ENCODE data around the gene PPARG.

The PPARG gene

GRCh38 chr3:12288182-12289129 lies at the start of gene PPARG:
Gene PPARG, plus strand, starts transcription at chr3:12289070. Its CDS starts 90,642 bp downstream, at chr3:12379712.
- TF ChIP-seq CTCF (IDR thresholded peaks at IDR 0.05; ENCODE audit: extremely low read depth, insufficient read depth, missing control alignments): no peak
- in situ Hi-C loops (cut with MboI; ENCODE audit: low pct_unique_long_range_greater_than_20kb, low sequenced_read_pairs, unreplicated experiment): no loop called here
- no peak for DNase-seq (ENCODE audit: low spot score)

GRCh38 chr3:12239301-12239700 lies 49.6 kb upstream of the PPARG start:
- no peak for DNase-seq (ENCODE audit: low spot score)
- in situ Hi-C loops (cut with MboI; ENCODE audit: low pct_unique_long_range_greater_than_20kb, low sequenced_read_pairs, unreplicated experiment): no loop called here
- no peak for TF ChIP-seq CTCF (IDR thresholded peaks at IDR 0.05; ENCODE audit: extremely low read depth, insufficient read depth, missing control alignments)

- in situ Hi-C loops (cut with MboI; ENCODE audit: low pct_unique_long_range_greater_than_20kb, low sequenced_read_pairs, unreplicated experiment): no loop called here
- DNase-seq (ENCODE audit: low spot score): no peak
- no peak for TF ChIP-seq CTCF (IDR thresholded peaks at IDR 0.05; ENCODE audit: extremely low read depth, insufficient read depth, missing control alignments)
These were observed 46.1 kb upstream of the PPARG start for GRCh38 chr3:12242772-12243171.

- in situ Hi-C loops (cut with MboI; ENCODE audit: low pct_unique_long_range_greater_than_20kb, low sequenced_read_pairs, unreplicated experiment): no loop called here
- no peak for TF ChIP-seq CTCF (IDR thresholded peaks at IDR 0.05; ENCODE audit: extremely low read depth, insufficient read depth, missing control alignments)
These were observed 42.2 kb upstream of the PPARG start for GRCh38 chr3:12246497-12247163.

GRCh38 chr3:12247411-12247810 lies 41.5 kb upstream of the PPARG start:
- no peak for TF ChIP-seq CTCF (IDR thresholded peaks at IDR 0.05; ENCODE audit: extremely low read depth, insufficient read depth, missing control alignments)
- no peak for DNase-seq (ENCODE audit: low spot score)
- in situ Hi-C loops (cut with MboI; ENCODE audit: low pct_unique_long_range_greater_than_20kb, low sequenced_read_pairs, unreplicated experiment): no loop called here

More at GRCh38 chr3:12246497-12247163, 42.2 kb upstream of the PPARG start:
- DNase-seq (ENCODE audit: low spot score): no peak

- no peak for TF ChIP-seq CTCF (IDR thresholded peaks at IDR 0.05; ENCODE audit: extremely low read depth, insufficient read depth, missing control alignments)
- DNase-seq (ENCODE audit: low spot score): no peak
These were observed 39.4 kb upstream of the PPARG start for GRCh38 chr3:12249519-12249918.

More at GRCh38 chr3:12249519-12249918, 39.4 kb upstream of the PPARG start:
- in situ Hi-C loops (cut with MboI; ENCODE audit: low pct_unique_long_range_greater_than_20kb, low sequenced_read_pairs, unreplicated experiment): no loop called here
